DND-41 (cell line): Measurements from ENCODE around the gene LMX1A.

Experiments used
- ATAC-seq: fragments of 200-7000 bp; cut with Tn5 transposase; 3 replicates; pipeline ENCODE4 v1.9.1; 2021; ENCODE audit warnings: low read depth; ENCODE audit not compliant: insufficient read depth
- DNase-seq: peaks from one replicate; pipeline ENCODE4 v3.0.0-alpha.2; 2020
- H2AFZ ChIP-seq: 2 replicates; pipeline ENCODE4 v1.6.0; 2012; ENCODE audit warnings: low read depth, low read length
- H3K27ac ChIP-seq: 2 replicates; pipeline ENCODE4 v1.5.1; 2012; ENCODE audit warnings: low read length, inconsistent platforms
- H3K27me3 ChIP-seq: fragments of 200-600 bp; sonication (generic); 2 replicates; pipeline ENCODE4 v1.6.0; 2012; ENCODE audit warnings: low read length, mild to moderate bottlenecking, inconsistent platforms; ENCODE audit not compliant: insufficient read depth, poor library complexity
- H3K36me3 ChIP-seq: 2 replicates; pipeline ENCODE4 v1.5.1; 2012; ENCODE audit warnings: low read length, inconsistent platforms; ENCODE audit not compliant: insufficient read depth
- H3K4me1 ChIP-seq: 2 replicates; pipeline ENCODE4 v1.5.1; 2012; ENCODE audit warnings: mild to moderate bottlenecking, low read length; ENCODE audit not compliant: insufficient read depth
- H3K4me2 ChIP-seq: 2 replicates; pipeline ENCODE4 v1.6.0; 2012; ENCODE audit warnings: mild to moderate bottlenecking, moderate library complexity, low read length, inconsistent platforms; ENCODE audit not compliant: insufficient read depth
- H3K4me3 ChIP-seq, 2 experiments: fragments of 200-600 bp in 1 of 2; shearing (Covaris generic) in 1 of 2; 2 replicates each; pipeline ENCODE4 v1.5.1; 2012 to 2016; ENCODE audit warnings: inconsistent platforms in 2 of 2, low read length in 2 of 2, mild to moderate bottlenecking in 2 of 2, low read depth in 1 of 2, moderate library complexity in 1 of 2
- H3K79me2 ChIP-seq: 2 replicates; pipeline ENCODE4 v1.6.0; 2012; ENCODE audit warnings: low read length, inconsistent platforms; ENCODE audit not compliant: insufficient read depth
- H3K9ac ChIP-seq: 2 replicates; pipeline ENCODE4 v1.6.0; 2012; ENCODE audit warnings: low read depth, mild to moderate bottlenecking, inconsistent platforms, low read length, moderate library complexity
- H3K9me3 ChIP-seq: 2 replicates; pipeline ENCODE4 v1.5.1; 2012; ENCODE audit warnings: low read length, moderate library complexity, mild to moderate bottlenecking, inconsistent platforms; ENCODE audit not compliant: insufficient read depth, severe bottlenecking
- H4K20me1 ChIP-seq: 2 replicates; pipeline ENCODE4 v1.6.0; 2012; ENCODE audit warnings: low read length; ENCODE audit not compliant: insufficient read depth
- EZH2 ChIP-seq: IDR thresholded peaks from 3 replicates; pipeline ENCODE4 v1.6.1; 2012; ENCODE audit warnings: borderline replicate concordance, low read depth, mild to moderate bottlenecking, moderate library complexity, low read length, inconsistent platforms; ENCODE audit not compliant: severe bottlenecking
- TF ChIP-seq, protein P1 (sequence below): IDR thresholded peaks from 2 replicates; pipeline ENCODE4 v1.5.1; 2012; ENCODE audit warnings: borderline replicate concordance, low read length, moderate library complexity, mild to moderate bottlenecking; ENCODE audit not compliant: poor library complexity, severe bottlenecking; ENCODE audit errors: extremely low read depth

LMX1A gene

DNA sequence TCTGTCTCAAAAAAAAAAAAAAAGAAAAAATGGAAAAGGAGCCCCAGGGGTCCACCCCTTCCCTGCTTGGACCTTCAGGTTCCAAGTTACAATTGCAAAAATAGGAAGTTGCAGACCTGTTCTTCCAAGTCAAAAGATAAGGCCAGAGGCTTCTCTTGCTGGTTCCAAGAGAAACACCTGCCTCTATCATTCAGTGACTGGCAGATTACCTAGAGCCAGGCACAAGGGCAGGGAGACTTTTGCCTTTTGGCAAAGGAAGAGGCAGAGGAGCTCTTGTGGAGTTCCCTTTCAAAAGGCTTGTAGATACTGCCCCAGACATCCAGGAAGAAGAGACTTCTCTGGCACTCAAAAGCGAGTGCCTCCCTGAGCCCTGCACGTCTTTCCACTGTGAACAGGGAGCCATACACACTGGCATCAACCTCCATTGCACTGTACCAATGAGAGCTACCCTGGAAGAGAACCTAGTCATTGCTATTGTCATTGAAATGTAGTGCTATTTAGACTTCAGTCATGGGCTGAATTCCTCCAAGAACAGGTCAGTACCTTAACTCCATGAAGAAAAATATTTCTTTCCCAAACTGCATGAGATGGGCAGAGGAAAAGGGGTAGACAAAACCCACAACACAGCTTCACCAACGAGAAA, 91.2 kb downstream of the LMX1A start:
- DNase-seq = no peak
- no peaks in the 10 kb centered on the region for H3K79me2 ChIP-seq
- no peaks in the 10 kb centered on the region for H3K4me1 ChIP-seq
- no peaks in the 10 kb centered on the region for H3K36me3 ChIP-seq
- no peak for ATAC-seq
- H2AFZ ChIP-seq = no peak overlapping the region
- H3K27me3 ChIP-seq = no peaks in the 10 kb centered on the region
- H3K4me2 ChIP-seq = no peak overlapping the region
- H3K9ac ChIP-seq = no peak overlapping the region
- no peaks in the 10 kb centered on the region for H4K20me1 ChIP-seq
- H3K4me3 ChIP-seq = no peak overlapping the region
- H3K27ac ChIP-seq = no peak overlapping the region
- no peaks in the 10 kb centered on the region for H3K9me3 ChIP-seq
- TF ChIP-seq, protein P1, sequence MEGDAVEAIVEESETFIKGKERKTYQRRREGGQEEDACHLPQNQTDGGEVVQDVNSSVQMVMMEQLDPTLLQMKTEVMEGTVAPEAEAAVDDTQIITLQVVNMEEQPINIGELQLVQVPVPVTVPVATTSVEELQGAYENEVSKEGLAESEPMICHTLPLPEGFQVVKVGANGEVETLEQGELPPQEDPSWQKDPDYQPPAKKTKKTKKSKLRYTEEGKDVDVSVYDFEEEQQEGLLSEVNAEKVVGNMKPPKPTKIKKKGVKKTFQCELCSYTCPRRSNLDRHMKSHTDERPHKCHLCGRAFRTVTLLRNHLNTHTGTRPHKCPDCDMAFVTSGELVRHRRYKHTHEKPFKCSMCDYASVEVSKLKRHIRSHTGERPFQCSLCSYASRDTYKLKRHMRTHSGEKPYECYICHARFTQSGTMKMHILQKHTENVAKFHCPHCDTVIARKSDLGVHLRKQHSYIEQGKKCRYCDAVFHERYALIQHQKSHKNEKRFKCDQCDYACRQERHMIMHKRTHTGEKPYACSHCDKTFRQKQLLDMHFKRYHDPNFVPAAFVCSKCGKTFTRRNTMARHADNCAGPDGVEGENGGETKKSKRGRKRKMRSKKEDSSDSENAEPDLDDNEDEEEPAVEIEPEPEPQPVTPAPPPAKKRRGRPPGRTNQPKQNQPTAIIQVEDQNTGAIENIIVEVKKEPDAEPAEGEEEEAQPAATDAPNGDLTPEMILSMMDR = no peak
- no peak for TF ChIP-seq EZH2

DNA sequence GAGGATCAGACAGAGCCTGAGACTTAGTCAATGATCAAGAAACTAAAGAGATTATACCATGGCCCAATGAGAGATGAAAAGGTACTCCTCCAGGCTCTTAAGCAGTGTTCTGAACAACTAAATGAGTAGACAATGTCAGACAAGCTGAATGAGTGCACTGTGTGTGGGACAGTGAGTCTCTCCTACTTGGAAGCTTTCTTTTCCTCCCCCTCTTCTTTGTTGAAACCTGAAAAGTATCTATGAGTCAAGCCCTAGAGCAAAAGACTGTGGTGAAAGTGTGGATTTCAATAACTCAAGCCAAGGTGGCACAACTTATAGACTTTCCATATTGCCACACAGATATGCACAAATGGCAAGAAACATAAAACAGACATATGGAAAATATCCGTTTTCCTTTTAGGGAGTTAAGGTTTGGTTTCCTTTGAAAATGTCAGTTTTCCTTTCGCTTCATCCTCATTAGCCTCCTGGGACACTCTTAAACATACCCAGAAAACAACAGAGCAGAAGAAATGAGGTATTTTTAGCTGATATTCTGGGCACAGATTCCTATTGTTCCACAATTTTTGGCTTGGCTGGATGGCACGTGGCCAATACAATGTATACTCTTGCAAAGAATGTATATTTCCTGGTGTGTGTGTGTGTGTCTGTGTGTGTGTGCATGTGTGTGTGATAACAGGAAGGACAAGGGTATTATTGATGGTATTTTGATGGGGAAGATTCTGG, 96.6 kb downstream of the LMX1A start:
- no peaks in the 10 kb centered on the region for H4K20me1 ChIP-seq
- DNase-seq (no peak), ATAC-seq (no peak)
- no peaks in the 10 kb centered on the region for H3K36me3 ChIP-seq
- H3K4me3 ChIP-seq = no peak overlapping the region
- H3K4me2 ChIP-seq = no peak overlapping the region
- peaks cover 3% of the 10 kb centered on the region for H3K27me3 ChIP-seq
- H3K79me2 ChIP-seq = no peaks in the 10 kb centered on the region
- no peak overlapping the region for H3K9ac ChIP-seq
- H3K9me3 ChIP-seq = no peaks in the 10 kb centered on the region
- H2AFZ ChIP-seq = no peak overlapping the region
- TF ChIP-seq EZH2 = no peak
- TF ChIP-seq, protein P1 = no peak
- no peak overlapping the region for H3K27ac ChIP-seq
- H3K4me1 ChIP-seq = no peaks in the 10 kb centered on the region

DNA sequence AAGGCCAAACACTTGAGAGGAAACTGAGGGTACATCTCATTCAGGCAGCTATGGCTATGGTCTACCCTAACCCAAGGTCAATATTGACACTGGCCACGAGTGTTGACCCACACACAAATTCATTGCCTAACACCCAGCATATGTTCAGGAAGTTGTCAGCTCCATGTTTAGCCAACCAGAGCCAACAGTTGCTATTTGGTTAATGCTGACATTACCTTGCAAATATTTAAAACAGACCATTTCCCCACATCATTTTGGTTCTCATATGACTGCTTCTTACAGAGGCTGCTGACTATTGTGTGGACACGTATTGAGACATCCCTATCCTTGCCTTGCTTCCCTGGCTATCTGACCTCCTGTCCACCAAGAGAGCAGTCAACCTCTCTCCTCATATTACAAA, 97.3 kb downstream of the LMX1A start:
- peaks cover 3% of the 10 kb centered on the region for H3K27me3 ChIP-seq
- TF ChIP-seq, protein P1 = no peak
- TF ChIP-seq EZH2 = no peak
- ATAC-seq (no peak), DNase-seq (no peak)
- no peak overlapping the region for H3K4me2 ChIP-seq
- H4K20me1 ChIP-seq = no peaks in the 10 kb centered on the region
- H3K79me2 ChIP-seq = no peaks in the 10 kb centered on the region
- H2AFZ ChIP-seq = no peak overlapping the region
- no peak overlapping the region for H3K9ac ChIP-seq
- H3K36me3 ChIP-seq = no peaks in the 10 kb centered on the region
- no peaks in the 10 kb centered on the region for H3K9me3 ChIP-seq
- no peak overlapping the region for H3K27ac ChIP-seq
- H3K4me1 ChIP-seq = no peaks in the 10 kb centered on the region
- no peak overlapping the region for H3K4me3 ChIP-seq
